ENCODE results near the gene BGLAP. TPM values are rescaled to one million over a fixed set of nuclear protein-coding genes. Genes with fewer than 3 reads are reported as not detected.
A peak's percentile ranks its signal among the peaks of the same experiment; 100 is the strongest.

Gene BGLAP
- total RNA-seq, 2 donors from 2014 or later = not detected

DNA sequence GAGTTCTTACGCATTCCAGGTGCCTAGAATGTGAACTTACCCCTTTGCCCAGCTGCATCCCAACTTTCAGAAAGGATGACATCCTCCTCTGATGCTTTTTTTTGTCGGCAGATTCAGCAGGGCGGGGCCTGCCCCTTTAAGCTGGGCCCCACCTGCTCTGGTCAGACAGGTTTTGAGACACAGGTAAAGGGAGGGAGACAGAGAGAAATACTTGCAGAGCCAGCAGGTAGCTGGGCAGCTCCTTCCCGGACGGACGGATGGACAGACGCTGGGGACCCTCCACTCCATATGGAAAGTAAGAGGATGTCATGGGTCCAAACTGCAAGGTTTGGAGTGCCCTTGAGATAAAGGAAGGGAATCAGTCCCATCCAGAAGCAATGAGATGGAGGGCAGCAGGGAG is 42.1 kb downstream of the BGLAP start, which contains the start of gene TMEM79:
Gene TMEM79 (plus strand): TSS at position 214 of the 400 bp plus-strand sequence. CDS start 902 bp downstream, outside the sequence.
- H3K27ac ChIP-seq = peak within 1 kb of the TSS; percentile 7 to 70
- no peaks in the 10 kb centered on the region for H3K36me3 ChIP-seq
- DNase-seq (ENCODE audit: low spot score) = no peak
- no peaks in the 10 kb centered on the region for H3K27me3 ChIP-seq (replicated peaks; ENCODE audit: insufficient read depth)
- H3K4me1 ChIP-seq (ENCODE audit: control insufficient read depth in 1 of 2, low read depth in 2 of 2) = peaks cover 19 to 28% of the 10 kb centered on the region in 2 donors
- TF ChIP-seq CTCF (IDR thresholded peaks at IDR 0.05) = no peak
- no peak for ATAC-seq (ENCODE audit: insufficient number of reproducible peaks, low FRiP score, low read depth)
- peak within 1 kb of the TSS; percentile 83 for H3K4me3 ChIP-seq
- no peaks in the 10 kb centered on the region for H3K9me3 ChIP-seq

DNA sequence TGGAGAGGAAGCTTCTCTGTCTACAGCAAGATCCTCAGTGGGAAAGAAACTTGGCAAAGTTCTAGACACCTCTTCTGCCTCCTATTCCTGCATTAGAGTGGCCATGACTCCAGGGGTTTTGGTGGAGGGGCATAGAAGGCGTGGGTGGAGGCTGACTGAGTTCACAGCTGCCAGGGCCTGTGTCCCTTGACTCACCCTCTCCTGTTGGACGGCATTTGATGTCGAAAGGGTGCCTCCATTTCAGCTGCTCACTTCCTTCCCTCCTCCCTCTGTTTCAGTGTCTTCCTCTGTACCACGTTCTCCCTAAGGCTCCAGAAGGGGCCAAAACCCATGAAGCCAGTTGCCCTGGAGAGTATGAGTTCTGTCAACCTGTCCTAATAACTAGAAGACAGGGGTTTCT is 42.8 kb downstream of the BGLAP start:
- no peak for TF ChIP-seq CTCF (IDR thresholded peaks at IDR 0.05)
- no peak for DNase-seq (ENCODE audit: low spot score)
- no peak overlapping the region for H3K27ac ChIP-seq

GRCh38 chr1:156285437-156285836 is 43.5 kb downstream of the BGLAP start:
- H3K27me3 ChIP-seq (replicated peaks; ENCODE audit: insufficient read depth) = no peaks in the 10 kb centered on the region
- ATAC-seq (ENCODE audit: insufficient number of reproducible peaks, low FRiP score, low read depth) (no peak), DNase-seq (ENCODE audit: low spot score) (no peak)
- no peak overlapping the region for H3K4me3 ChIP-seq
- no peak for TF ChIP-seq CTCF (IDR thresholded peaks at IDR 0.05)
- H3K36me3 ChIP-seq = no peaks in the 10 kb centered on the region
- H3K27ac ChIP-seq = no peak overlapping the region
- peaks cover 19 to 25% of the 10 kb centered on the region in 2 donors for H3K4me1 ChIP-seq (ENCODE audit: control insufficient read depth in 1 of 2, low read depth in 2 of 2)
- no peaks in the 10 kb centered on the region for H3K9me3 ChIP-seq

More for the DNA sequence above, 42.8 kb downstream of the BGLAP start:
- Histone ChIP-seq H3K36me3 (no peaks in the 10 kb centered on the region), H3K27me3 (replicated peaks; ENCODE audit: insufficient read depth) (no peaks in the 10 kb centered on the region), H3K4me1 (ENCODE audit: control insufficient read depth in 1 of 2, low read depth in 2 of 2) (peaks cover 19 to 28% of the 10 kb centered on the region in 2 donors), H3K9me3 (no peaks in the 10 kb centered on the region), H3K4me3 (no peak overlapping the region)
- ATAC-seq (ENCODE audit: insufficient number of reproducible peaks, low FRiP score, low read depth) = no peak

- ATAC-seq (ENCODE audit: insufficient number of reproducible peaks, low FRiP score, low read depth) = no peak
- Histone ChIP-seq H3K27ac (no peak overlapping the region), H3K9me3 (no peaks in the 10 kb centered on the region), H3K27me3 (replicated peaks; ENCODE audit: insufficient read depth) (no peaks in the 10 kb centered on the region), H3K4me3 (no peak overlapping the region), H3K4me1 (ENCODE audit: control insufficient read depth in 1 of 2, low read depth in 2 of 2) (peaks cover 17 to 19% of the 10 kb centered on the region in 2 donors), H3K36me3 (no peaks in the 10 kb centered on the region)
- DNase-seq (ENCODE audit: low spot score) = no peak
- TF ChIP-seq CTCF (IDR thresholded peaks at IDR 0.05) = no peak
These were observed 44.1 kb downstream of the BGLAP start for GRCh38 chr1:156286061-156286460.

GRCh38 chr1:156289857-156290256 is 47.9 kb downstream of the BGLAP start:
- Histone ChIP-seq H3K9me3 (no peaks in the 10 kb centered on the region), H3K36me3 (no peaks in the 10 kb centered on the region), H3K27me3 (replicated peaks; ENCODE audit: insufficient read depth) (no peaks in the 10 kb centered on the region), H3K4me1 (ENCODE audit: control insufficient read depth in 1 of 2, low read depth in 2 of 2) (peaks cover 7 to 10% of the 10 kb centered on the region in 2 donors), H3K4me3 (no peak overlapping the region), H3K27ac (no peak overlapping the region)
- DNase-seq (ENCODE audit: low spot score) = no peak
- no peak for TF ChIP-seq CTCF (IDR thresholded peaks at IDR 0.05)
- ATAC-seq (ENCODE audit: insufficient number of reproducible peaks, low FRiP score, low read depth) = no peak

Measured in thoracic aorta (tissue), 2 donors.